Endodermal cell (in vitro differentiated cells): ENCODE results near the gene MBTD1. TPM values are rescaled to one million over a fixed set of nuclear protein-coding genes. Genes with fewer than 3 reads are reported as not detected.

Experiments used
- DNase-seq: peaks from one replicate; pipeline ENCODE4 v3.0.0-alpha.2; 2017
- H3K27ac ChIP-seq: 2 replicates; pipeline ENCODE4 v1.5.1; 2013; ENCODE audit warnings: mild to moderate bottlenecking, low read depth, low read length, moderate library complexity
- H3K27me3 ChIP-seq: 2 replicates; pipeline ENCODE4 v1.6.1; 2013; ENCODE audit warnings: mild to moderate bottlenecking, low read length, moderate library complexity; ENCODE audit not compliant: insufficient read depth, control insufficient read depth, poor library complexity, severe bottlenecking
- H3K36me3 ChIP-seq: 2 replicates; pipeline ENCODE4 v1.7.0; 2013; ENCODE audit warnings: mild to moderate bottlenecking, low read length, moderate library complexity; ENCODE audit not compliant: control insufficient read depth, insufficient read depth
- H3K4me1 ChIP-seq: one replicate; pipeline ENCODE4 v1.7.0; 2013; ENCODE audit warnings: low read length; ENCODE audit not compliant: control insufficient read depth, insufficient read depth
- H3K4me3 ChIP-seq: 2 replicates; pipeline ENCODE4 v1.5.1; 2013; ENCODE audit warnings: mild to moderate bottlenecking, low read length, moderate library complexity
- H3K9ac ChIP-seq: 2 replicates; pipeline ENCODE4 v1.6.1; 2013; ENCODE audit warnings: mild to moderate bottlenecking, low read length, moderate library complexity; ENCODE audit not compliant: poor library complexity, severe bottlenecking; ENCODE audit errors: extremely low read depth
- H3K9me3 ChIP-seq: 2 replicates; pipeline ENCODE4 v1.6.1; 2013; ENCODE audit warnings: mild to moderate bottlenecking, low read length, moderate library complexity; ENCODE audit not compliant: control insufficient read depth
- H3K27ac Mint-ChIP-seq: 2 replicates; pipeline ENCODE4 v1.8.0; 2020; ENCODE audit warnings: mixed read lengths
- H3K27me3 Mint-ChIP-seq: 2 replicates; pipeline ENCODE4 v1.8.0; 2021; ENCODE audit warnings: mild to moderate bottlenecking, mixed read lengths; ENCODE audit not compliant: insufficient read depth
- H3K36me3 Mint-ChIP-seq: 2 replicates; pipeline ENCODE4 v1.8.0; 2020; ENCODE audit warnings: low read depth, mixed read lengths
- H3K4me1 Mint-ChIP-seq: 2 replicates; pipeline ENCODE4 v1.8.0; 2020; ENCODE audit warnings: mixed read lengths
- H3K4me3 Mint-ChIP-seq: 2 replicates; pipeline ENCODE4 v1.8.0; 2020; ENCODE audit warnings: mild to moderate bottlenecking, moderate library complexity, mixed read lengths
- H3K9me3 Mint-ChIP-seq: 2 replicates; pipeline ENCODE4 v1.8.0; 2020; ENCODE audit warnings: mild to moderate bottlenecking, mixed read lengths
- CTCF ChIP-seq: fragments of 200-600 bp; sonication (generic); conservative IDR thresholded peaks from 2 replicates; pipeline ENCODE4 v1.5.0; 2021; ENCODE audit warnings: antibody characterized with exemption, mild to moderate bottlenecking
- WGBS, 2 experiments: methylation state at CpG; one replicate each; pipeline versions ENCODE4 v1.1.5 to v1.1.7; 2013; ENCODE audit warnings: missing lambda C conversion rate in 2 of 2, mixed read lengths in 1 of 2; ENCODE audit not compliant: insufficient coverage in 1 of 2, insufficient read length in 1 of 2; 5-methylcytosine and 5-hydroxymethylcytosine counted together
- total RNA-seq, 2 donors: library from RNA; stranded (reverse); fragmentation: NEBNext Ultra II Directional in 1 of 2; extraction: Animal tissue kit (Norgen Biotek cat#: 25700) in 1 of 2; gene quantifications; 2 replicates in 1 of 2; 3 replicates in 1 of 2; pipeline ENCODE4 v1.2.1, GENCODE V29; 2021

MBTD1 gene
- total RNA-seq, 2 donors from 2014 or later: 33.6 to 37.7 TPM

DNA sequence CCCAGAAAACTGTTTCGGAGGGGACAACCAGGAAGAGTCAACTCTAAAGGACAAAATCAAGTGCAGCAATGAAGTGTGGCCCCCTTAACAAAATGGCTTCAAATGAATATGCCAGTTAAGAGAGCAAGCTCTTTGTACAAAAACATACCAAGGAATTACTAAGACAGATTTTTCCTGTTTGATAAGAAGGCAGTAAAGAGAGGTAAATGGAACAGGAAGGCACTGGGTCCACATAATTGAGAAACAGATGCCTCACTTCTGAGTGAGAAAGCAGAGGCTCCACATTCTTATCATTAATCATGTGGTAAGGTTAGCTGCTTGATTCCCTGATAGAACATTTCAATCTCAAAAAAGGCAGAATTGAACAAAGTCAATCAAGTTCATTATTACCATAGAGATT, 44.9 kb downstream of the MBTD1 start:
- WGBS, 2 experiments: 88 to 100% methylated on average over 1 of the region's 1 CpG
- Mint-ChIP-seq H3K4me1 (no peaks in the 10 kb centered on the region), H3K27me3 (no peaks in the 10 kb centered on the region), H3K4me3 (no peak overlapping the region), H3K9me3 (no peaks in the 10 kb centered on the region), H3K27ac (no peak overlapping the region), H3K36me3 (peaks cover 46% of the 10 kb centered on the region)
- no peaks in the 10 kb centered on the region for H3K9me3 ChIP-seq
- H3K4me3 ChIP-seq: no peak overlapping the region
- H3K9ac ChIP-seq: no peak overlapping the region
- no peak for TF ChIP-seq CTCF
- H3K4me1 ChIP-seq: no peaks in the 10 kb centered on the region
- no peak for DNase-seq
- no peak overlapping the region for H3K27ac ChIP-seq
- no peaks in the 10 kb centered on the region for H3K27me3 ChIP-seq
- H3K36me3 ChIP-seq: peaks cover 80% of the 10 kb centered on the region

- Histone ChIP-seq H3K27ac (no peak overlapping the region), H3K9ac (no peak overlapping the region), H3K4me3 (no peak overlapping the region), H3K9me3 (no peaks in the 10 kb centered on the region), H3K27me3 (no peaks in the 10 kb centered on the region), H3K36me3 (peaks cover 90% of the 10 kb centered on the region), H3K4me1 (no peaks in the 10 kb centered on the region)
- no peak for TF ChIP-seq CTCF
- Mint-ChIP-seq H3K36me3 (peaks cover 37% of the 10 kb centered on the region), H3K27ac (no peak overlapping the region), H3K27me3 (no peaks in the 10 kb centered on the region), H3K4me3 (no peak overlapping the region), H3K4me1 (no peaks in the 10 kb centered on the region), H3K9me3 (no peaks in the 10 kb centered on the region)
- no peak for DNase-seq
Observed at GRCh38 chr17:51203838-51204237, 56.0 kb downstream of the MBTD1 start.

DNA sequence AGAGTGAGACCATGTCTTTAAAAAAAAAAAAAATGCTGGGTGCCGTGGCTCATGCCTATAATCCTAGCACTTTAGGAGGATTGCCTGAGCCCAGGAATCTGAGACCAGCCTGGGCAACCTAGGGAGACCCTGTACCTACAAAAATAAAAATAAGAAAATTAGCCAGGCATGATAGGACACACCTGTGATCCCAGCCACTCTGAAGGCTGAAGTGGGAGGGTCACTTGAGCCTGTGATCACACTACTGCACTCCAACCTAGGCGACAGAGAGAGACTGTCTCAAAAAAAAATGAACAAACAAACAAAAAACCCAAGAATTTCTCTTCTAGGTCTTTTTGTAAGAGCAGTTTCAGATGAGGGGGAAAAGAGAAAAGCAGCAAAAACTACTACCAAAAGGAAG, 59.0 kb downstream of the MBTD1 start:
- DNase-seq: no peak
- H3K27ac ChIP-seq: no peak overlapping the region
- H3K4me3 ChIP-seq: no peak overlapping the region
- WGBS, 2 experiments: 100% methylated on average over 1 of the region's 2 CpGs
- H3K27me3 ChIP-seq: no peaks in the 10 kb centered on the region
- Mint-ChIP-seq H3K27ac (peak overlapping the region; percentile 41), H3K4me1 (no peaks in the 10 kb centered on the region), H3K4me3 (no peak overlapping the region), H3K9me3 (no peaks in the 10 kb centered on the region), H3K27me3 (no peaks in the 10 kb centered on the region), H3K36me3 (peaks cover 45% of the 10 kb centered on the region)
- peaks cover 79% of the 10 kb centered on the region for H3K36me3 ChIP-seq
- no peak overlapping the region for H3K9ac ChIP-seq
- TF ChIP-seq CTCF: no peak
- no peaks in the 10 kb centered on the region for H3K4me1 ChIP-seq
- no peaks in the 10 kb centered on the region for H3K9me3 ChIP-seq
